HEK293 (cell line): ENCODE measurements around the gene ESRRA.

ENCODE experiments used
- BCL11B ChIP-seq: fragments of 450-650 bp; formaldehyde crosslinking; IDR thresholded peaks from 2 replicates; pipeline ENCODE4 v1.5.1; 2016; ENCODE audit warnings: low read depth, missing biosample characterization, missing genetic modification characterization
- FEZF1 ChIP-seq: fragments of 450-650 bp; formaldehyde crosslinking; IDR thresholded peaks from 2 replicates; pipeline ENCODE4 v1.5.1; 2016; ENCODE audit warnings: missing biosample characterization, missing genetic modification characterization
- GLI2 ChIP-seq: fragments of 450-650 bp; formaldehyde crosslinking; IDR thresholded peaks from 2 replicates; pipeline ENCODE4; 2017; ENCODE audit warnings: missing biosample characterization, missing genetic modification characterization, low read depth, borderline replicate concordance
- GLI4 ChIP-seq: fragments of 450-650 bp; formaldehyde crosslinking; IDR thresholded peaks from 2 replicates; pipeline ENCODE4 v1.5.1; 2016; ENCODE audit warnings: missing biosample characterization, missing genetic modification characterization
- GLIS2 ChIP-seq: fragments of 450-650 bp; formaldehyde crosslinking; IDR thresholded peaks from 2 replicates; pipeline ENCODE4 v1.5.1; 2016; ENCODE audit warnings: missing biosample characterization, missing genetic modification characterization
- KLF9 ChIP-seq: fragments of 450-650 bp; formaldehyde crosslinking; IDR thresholded peaks from 2 replicates; pipeline ENCODE4 v1.5.1; 2016; ENCODE audit warnings: missing biosample characterization, missing genetic modification characterization, low read depth
- OVOL3 ChIP-seq: fragments of 450-650 bp; formaldehyde crosslinking; IDR thresholded peaks from 2 replicates; pipeline ENCODE4 v1.5.1; 2016; ENCODE audit warnings: missing biosample characterization, missing genetic modification characterization
- YY2 ChIP-seq: fragments of 450-650 bp; formaldehyde crosslinking; IDR thresholded peaks from 2 replicates; pipeline ENCODE4 v1.5.1; 2016; ENCODE audit warnings: missing biosample characterization, missing genetic modification characterization
- ZBTB48 ChIP-seq: fragments of 450-650 bp; formaldehyde crosslinking; IDR thresholded peaks from 2 replicates; pipeline ENCODE4 v1.5.1; 2016; ENCODE audit warnings: missing biosample characterization, missing genetic modification characterization
- ZFP3 ChIP-seq: fragments of 450-650 bp; formaldehyde crosslinking; IDR thresholded peaks from 2 replicates; pipeline ENCODE4 v1.5.1; 2016; ENCODE audit warnings: low read depth, missing biosample characterization, missing genetic modification characterization
- ZNF10 ChIP-seq: fragments of 450-650 bp; formaldehyde crosslinking; IDR thresholded peaks from 2 replicates; pipeline ENCODE4 v1.5.1; 2017; ENCODE audit warnings: missing biosample characterization, missing genetic modification characterization
- ZNF133 ChIP-seq: fragments of 450-650 bp; formaldehyde crosslinking; IDR thresholded peaks from 2 replicates; pipeline ENCODE4 v1.5.1; 2016; ENCODE audit warnings: missing biosample characterization, missing genetic modification characterization
- ZNF138 ChIP-seq: fragments of 450-650 bp; formaldehyde crosslinking; IDR thresholded peaks from 2 replicates; pipeline ENCODE4 v1.5.1; 2016; ENCODE audit warnings: missing biosample characterization, missing genetic modification characterization, borderline replicate concordance
- ZNF146 ChIP-seq: fragments of 450-650 bp; formaldehyde crosslinking; IDR thresholded peaks from 2 replicates; pipeline ENCODE4 v1.5.1; 2016; ENCODE audit warnings: missing biosample characterization, missing genetic modification characterization
- ZNF16 ChIP-seq: fragments of 450-650 bp; formaldehyde crosslinking; IDR thresholded peaks from 2 replicates; pipeline ENCODE4 v1.5.1; 2016; ENCODE audit warnings: low read depth, missing biosample characterization, missing genetic modification characterization
- ZNF175 ChIP-seq: fragments of 450-650 bp; formaldehyde crosslinking; IDR thresholded peaks from 2 replicates; pipeline ENCODE4 v1.5.1; 2016; ENCODE audit warnings: missing biosample characterization, missing genetic modification characterization
- ZNF184 ChIP-seq: fragments of 450-650 bp; IDR thresholded peaks from 2 replicates; pipeline ENCODE4 v1.5.1; 2018; ENCODE audit warnings: missing biosample characterization, mild to moderate bottlenecking, missing genetic modification characterization
- ZNF266 ChIP-seq: fragments of 450-650 bp; formaldehyde crosslinking; IDR thresholded peaks from 2 replicates; pipeline ENCODE4 v1.5.1; 2016; ENCODE audit warnings: missing biosample characterization, missing genetic modification characterization, low read depth
- ZNF302 ChIP-seq: fragments of 450-650 bp; formaldehyde crosslinking; IDR thresholded peaks from 2 replicates; pipeline ENCODE4 v1.5.1; 2016; ENCODE audit warnings: missing biosample characterization, missing genetic modification characterization, low read depth
- ZNF311 ChIP-seq: fragments of 450-650 bp; formaldehyde crosslinking; IDR thresholded peaks from 2 replicates; pipeline ENCODE4 v1.5.1; 2017; ENCODE audit warnings: missing biosample characterization, missing genetic modification characterization, borderline replicate concordance
- ZNF350 ChIP-seq: fragments of 450-650 bp; formaldehyde crosslinking; IDR thresholded peaks from 2 replicates; pipeline ENCODE4 v1.5.0; 2017; ENCODE audit warnings: missing biosample characterization, mild to moderate bottlenecking, missing genetic modification characterization
- ZNF37A ChIP-seq: fragments of 450-650 bp; IDR thresholded peaks from 2 replicates; pipeline ENCODE4 v1.5.1; 2018; ENCODE audit warnings: missing biosample characterization, missing genetic modification characterization
- ZNF391 ChIP-seq: fragments of 450-650 bp; formaldehyde crosslinking; IDR thresholded peaks from 2 replicates; pipeline ENCODE4 v1.5.1; 2016; ENCODE audit warnings: low read depth, missing biosample characterization, missing genetic modification characterization, borderline replicate concordance
- ZNF398 ChIP-seq: fragments of 450-650 bp; formaldehyde crosslinking; IDR thresholded peaks from 2 replicates; pipeline ENCODE4 v1.5.1; 2017; ENCODE audit warnings: missing biosample characterization, missing genetic modification characterization
- ZNF416 ChIP-seq: fragments of 450-650 bp; formaldehyde crosslinking; IDR thresholded peaks from 2 replicates; pipeline ENCODE4 v1.5.1; 2016; ENCODE audit warnings: missing biosample characterization, missing genetic modification characterization
- ZNF426 ChIP-seq: fragments of 450-650 bp; formaldehyde crosslinking; IDR thresholded peaks from 2 replicates; pipeline ENCODE4 v1.5.1; 2017; ENCODE audit warnings: missing biosample characterization, missing genetic modification characterization, mild to moderate bottlenecking, inconsistent platforms, moderate library complexity
- ZNF510 ChIP-seq: fragments of 450-650 bp; formaldehyde crosslinking; IDR thresholded peaks from 2 replicates; pipeline ENCODE4 v1.5.1; 2018; ENCODE audit warnings: mild to moderate bottlenecking, missing genetic modification characterization, missing biosample characterization; ENCODE audit not compliant: insufficient replicate concordance
- ZNF610 ChIP-seq: fragments of 450-650 bp; formaldehyde crosslinking; IDR thresholded peaks from 2 replicates; pipeline ENCODE4 v1.5.1; 2016; ENCODE audit warnings: missing biosample characterization, missing genetic modification characterization, borderline replicate concordance
- ZNF626 ChIP-seq: fragments of 450-650 bp; sonication (Bioruptor Pico); formaldehyde crosslinking; IDR thresholded peaks from 2 replicates; pipeline ENCODE4 v1.5.1; 2018; ENCODE audit warnings: missing biosample characterization, missing genetic modification characterization, inconsistent platforms
- ZNF629 ChIP-seq: fragments of 450-650 bp; formaldehyde crosslinking; IDR thresholded peaks from 2 replicates; pipeline ENCODE4 v1.5.1; 2017; ENCODE audit warnings: missing biosample characterization, missing genetic modification characterization
- ZNF704 ChIP-seq: fragments of 450-650 bp; formaldehyde crosslinking; IDR thresholded peaks from 2 replicates; pipeline ENCODE4 v1.5.1; 2016; ENCODE audit warnings: missing biosample characterization, missing genetic modification characterization
- ZNF747 ChIP-seq: fragments of 450-650 bp; formaldehyde crosslinking; IDR thresholded peaks from 2 replicates; pipeline ENCODE4 v1.5.1; 2016; ENCODE audit warnings: missing biosample characterization, missing genetic modification characterization
- ZNF791 ChIP-seq: fragments of 450-650 bp; formaldehyde crosslinking; IDR thresholded peaks from 2 replicates; pipeline ENCODE4 v1.5.1; 2016; ENCODE audit warnings: missing biosample characterization, missing genetic modification characterization
- TF ChIP-seq, protein P1 (sequence below): fragments of 450-650 bp; formaldehyde crosslinking; IDR thresholded peaks from 2 replicates; pipeline ENCODE4 v1.5.1; 2016; ENCODE audit warnings: missing biosample characterization, missing genetic modification characterization
- TF ChIP-seq, protein P2 (sequence below): fragments of 450-650 bp; formaldehyde crosslinking; IDR thresholded peaks from 2 replicates; pipeline ENCODE4 v1.5.1; 2016; ENCODE audit warnings: missing biosample characterization, missing genetic modification characterization

The ESRRA gene

GRCh38 chr11:64305691-64306562 lies 603 bp downstream of the ESRRA start (continued):
- TF ChIP-seq, protein P1, sequence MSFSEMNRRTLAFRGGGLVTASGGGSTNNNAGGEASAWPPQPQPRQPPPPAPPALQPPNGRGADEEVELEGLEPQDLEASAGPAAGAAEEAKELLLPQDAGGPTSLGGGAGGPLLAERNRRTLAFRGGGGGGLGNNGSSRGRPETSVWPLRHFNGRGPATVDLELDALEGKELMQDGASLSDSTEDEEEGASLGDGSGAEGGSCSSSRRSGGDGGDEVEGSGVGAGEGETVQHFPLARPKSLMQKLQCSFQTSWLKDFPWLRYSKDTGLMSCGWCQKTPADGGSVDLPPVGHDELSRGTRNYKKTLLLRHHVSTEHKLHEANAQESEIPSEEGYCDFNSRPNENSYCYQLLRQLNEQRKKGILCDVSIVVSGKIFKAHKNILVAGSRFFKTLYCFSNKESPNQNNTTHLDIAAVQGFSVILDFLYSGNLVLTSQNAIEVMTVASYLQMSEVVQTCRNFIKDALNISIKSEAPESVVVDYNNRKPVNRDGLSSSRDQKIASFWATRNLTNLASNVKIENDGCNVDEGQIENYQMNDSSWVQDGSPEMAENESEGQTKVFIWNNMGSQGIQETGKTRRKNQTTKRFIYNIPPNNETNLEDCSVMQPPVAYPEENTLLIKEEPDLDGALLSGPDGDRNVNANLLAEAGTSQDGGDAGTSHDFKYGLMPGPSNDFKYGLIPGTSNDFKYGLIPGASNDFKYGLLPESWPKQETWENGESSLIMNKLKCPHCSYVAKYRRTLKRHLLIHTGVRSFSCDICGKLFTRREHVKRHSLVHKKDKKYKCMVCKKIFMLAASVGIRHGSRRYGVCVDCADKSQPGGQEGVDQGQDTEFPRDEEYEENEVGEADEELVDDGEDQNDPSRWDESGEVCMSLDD (tag by site-specific recombination) = no peak
- TF ChIP-seq ZNF610 (tag by site-specific recombination) = no peak
- TF ChIP-seq ZNF398 = peak; percentile 76
- TF ChIP-seq ZNF350 (tag by site-specific recombination) = no peak
- TF ChIP-seq ZNF16 = no peak
- TF ChIP-seq ZNF704 (tag by site-specific recombination) = no peak
- no peak for TF ChIP-seq ZNF510 (tag by site-specific recombination)
- no peak for TF ChIP-seq ZNF416 (tag by site-specific recombination)
- TF ChIP-seq ZNF175 (tag by site-specific recombination) = no peak
- TF ChIP-seq YY2 (tag by site-specific recombination) = no peak
- TF ChIP-seq FEZF1 (tag by site-specific recombination) = no peak
- TF ChIP-seq ZNF426 = no peak
- TF ChIP-seq ZNF138 = no peak
- no peak for TF ChIP-seq ZNF133 (tag by site-specific recombination)
- no peak for TF ChIP-seq ZNF146 (tag by site-specific recombination)
- TF ChIP-seq ZFP3 (tag by site-specific recombination) = no peak
- no peak for TF ChIP-seq OVOL3 (tag by site-specific recombination)
- no peak for TF ChIP-seq ZNF184 (tag by site-specific recombination)
- TF ChIP-seq ZNF266 (tag by site-specific recombination) = no peak
- TF ChIP-seq GLI2 (tag by site-specific recombination) = no peak
- TF ChIP-seq ZNF391 (tag by site-specific recombination) = no peak
- TF ChIP-seq ZNF626 = no peak
- TF ChIP-seq GLI4 (tag by site-specific recombination) = no peak
- no peak for TF ChIP-seq ZNF10 (tag by site-specific recombination)
- no peak for TF ChIP-seq ZNF747 (tag by site-specific recombination)
- TF ChIP-seq ZNF37A (tag by site-specific recombination) = no peak
- TF ChIP-seq KLF9 = peak; percentile 34; the same call in 1 of the 2 replicates
- TF ChIP-seq, protein P2, sequence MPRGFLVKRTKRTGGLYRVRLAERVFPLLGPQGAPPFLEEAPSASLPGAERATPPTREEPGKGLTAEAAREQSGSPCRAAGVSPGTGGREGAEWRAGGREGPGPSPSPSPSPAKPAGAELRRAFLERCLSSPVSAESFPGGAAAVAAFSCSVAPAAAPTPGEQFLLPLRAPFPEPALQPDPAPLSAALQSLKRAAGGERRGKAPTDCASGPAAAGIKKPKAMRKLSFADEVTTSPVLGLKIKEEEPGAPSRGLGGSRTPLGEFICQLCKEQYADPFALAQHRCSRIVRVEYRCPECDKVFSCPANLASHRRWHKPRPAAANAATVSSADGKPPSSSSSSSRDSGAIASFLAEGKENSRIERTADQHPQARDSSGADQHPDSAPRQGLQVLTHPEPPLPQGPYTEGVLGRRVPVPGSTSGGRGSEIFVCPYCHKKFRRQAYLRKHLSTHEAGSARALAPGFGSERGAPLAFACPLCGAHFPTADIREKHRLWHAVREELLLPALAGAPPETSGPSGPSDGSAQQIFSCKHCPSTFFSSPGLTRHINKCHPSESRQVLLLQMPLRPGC = no peak
- peak; percentile 78 for TF ChIP-seq BCL11B
- peak; percentile 79 for TF ChIP-seq GLIS2
- no peak for TF ChIP-seq ZNF791 (tag by site-specific recombination)
- TF ChIP-seq ZNF302 (tag by site-specific recombination) = no peak
- TF ChIP-seq ZNF629 (tag by site-specific recombination) = no peak
- TF ChIP-seq ZBTB48 = peak; percentile 84
- TF ChIP-seq ZNF311 (tag by site-specific recombination) = no peak
